ENCODE measurements around the gene HES7. TPM values are rescaled to one million over a fixed set of nuclear protein-coding genes. Genes with fewer than 3 reads are reported as not detected.

HES7 gene
- total and polyA plus RNA-seq, 4 donors: not detected

- H3K4me3 ChIP-seq (ENCODE audit: low read depth in 1 of 3, low read length in 3 of 3): no peak overlapping the region
- H3K9ac ChIP-seq (ENCODE audit: low read depth in 1 of 2, low read length in 2 of 2): no peak overlapping the region
- WGBS: 38% methylated on average over 18 of the region's 18 CpGs
- H3K4me1 ChIP-seq (ENCODE audit: control insufficient read depth in 4 of 4, insufficient read depth in 4 of 4, low read length in 3 of 4): peaks cover 11 to 36% (median 33%) of the 10 kb centered on the region in 4 donors
- peaks cover 0 to 23% (median 4%) of the 10 kb centered on the region in 4 donors for H3K27me3 ChIP-seq (ENCODE audit: control insufficient read depth in 4 of 4, insufficient read depth in 4 of 4, low read length in 3 of 4)
- no peak for DNase-seq (ENCODE audit: low spot score)
- TF ChIP-seq FOXA1 (IDR thresholded peaks at IDR 0.05) (no peak), JUND (IDR thresholded peaks at IDR 0.05) (no peak), NR2F2 (IDR thresholded peaks at IDR 0.05) (no peak), ZBTB33 (IDR thresholded peaks at IDR 0.05) (no peak), HNF4A (conservative IDR thresholded peaks at IDR 0.05) (no peak), EGR1 (IDR thresholded peaks at IDR 0.05; ENCODE audit: low read depth in 2 of 2) (no peak)
- no peaks in the 10 kb centered on the region for H3K9me3 ChIP-seq (ENCODE audit: control insufficient read depth in 4 of 4, low read length in 3 of 4)
- no peaks in the 10 kb centered on the region for H3K36me3 ChIP-seq (ENCODE audit: control insufficient read depth in 4 of 4, insufficient read depth in 3 of 4, low read depth in 1 of 4, low read length in 3 of 4)
- no peak overlapping the region for H3K27ac ChIP-seq (ENCODE audit: low read depth in 1 of 2, low read length in 2 of 2)
These were observed 7.1 kb downstream of the HES7 start for GRCh38 chr17:8116776-8117175.

- Histone ChIP-seq H3K27me3 (ENCODE audit: control insufficient read depth in 4 of 4, insufficient read depth in 4 of 4, low read length in 3 of 4) (peaks cover 2 to 16% (median 7%) of the 10 kb centered on the region in 4 donors), H3K4me1 (ENCODE audit: control insufficient read depth in 4 of 4, insufficient read depth in 4 of 4, low read length in 3 of 4) (peaks cover 3 to 8% (median 5%) of the 10 kb centered on the region in 4 donors), H3K9ac (ENCODE audit: low read depth in 1 of 2, low read length in 2 of 2) (no peak overlapping the region), H3K27ac (ENCODE audit: low read depth in 1 of 2, low read length in 2 of 2) (no peak overlapping the region), H3K36me3 (ENCODE audit: control insufficient read depth in 4 of 4, insufficient read depth in 3 of 4, low read depth in 1 of 4, low read length in 3 of 4) (no peaks in the 10 kb centered on the region), H3K4me3 (ENCODE audit: low read depth in 1 of 3, low read length in 3 of 3) (no peak overlapping the region), H3K9me3 (ENCODE audit: control insufficient read depth in 4 of 4, low read length in 3 of 4) (no peaks in the 10 kb centered on the region)
- 93% methylated on average over 6 of the region's 6 CpGs for WGBS
- DNase-seq (ENCODE audit: low spot score): no peak
- TF ChIP-seq GABPA (IDR thresholded peaks at IDR 0.05 in 1 of 2, conservative IDR thresholded peaks at IDR 0.05 in 1 of 2) (no peak), FOXA2 (IDR thresholded peaks at IDR 0.05) (no peak), FOXA1 (IDR thresholded peaks at IDR 0.05) (no peak), SP1 (IDR thresholded peaks at IDR 0.05) (no peak), NR2F2 (IDR thresholded peaks at IDR 0.05) (no peak)
These were observed 13.0 kb downstream of the HES7 start for GRCh38 chr17:8110907-8111306.

GRCh38 chr17:8110456-8110804 is 13.5 kb downstream of the HES7 start:
- Histone ChIP-seq H3K36me3 (ENCODE audit: control insufficient read depth in 4 of 4, insufficient read depth in 3 of 4, low read depth in 1 of 4, low read length in 3 of 4) (no peaks in the 10 kb centered on the region), H3K9me3 (ENCODE audit: control insufficient read depth in 4 of 4, low read length in 3 of 4) (no peaks in the 10 kb centered on the region), H3K27ac (ENCODE audit: low read depth in 1 of 2, low read length in 2 of 2) (no peak overlapping the region), H3K27me3 (ENCODE audit: control insufficient read depth in 4 of 4, insufficient read depth in 4 of 4, low read length in 3 of 4) (peaks cover 2 to 12% (median 6%) of the 10 kb centered on the region in 4 donors), H3K9ac (ENCODE audit: low read depth in 1 of 2, low read length in 2 of 2) (no peak overlapping the region), H3K4me1 (ENCODE audit: control insufficient read depth in 4 of 4, insufficient read depth in 4 of 4, low read length in 3 of 4) (peaks cover 3 to 8% (median 5%) of the 10 kb centered on the region in 4 donors), H3K4me3 (ENCODE audit: low read depth in 1 of 3, low read length in 3 of 3) (no peak overlapping the region)
- DNase-seq (ENCODE audit: low spot score): no peak
- 24% methylated on average over 10 of the region's 10 CpGs for WGBS
- no peak for TF ChIP-seq GABPA (IDR thresholded peaks at IDR 0.05 in 1 of 2, conservative IDR thresholded peaks at IDR 0.05 in 1 of 2)
- TF ChIP-seq FOXA1 (IDR thresholded peaks at IDR 0.05): no peak
- no peak for TF ChIP-seq RXRA (IDR thresholded peaks at IDR 0.05)
- TF ChIP-seq HNF4A (conservative IDR thresholded peaks at IDR 0.05): no peak
- TF ChIP-seq EGR1 (IDR thresholded peaks at IDR 0.05; ENCODE audit: low read depth in 2 of 2): no peak
- no peak for TF ChIP-seq YY1 (IDR thresholded peaks at IDR 0.05)
- TF ChIP-seq JUND (IDR thresholded peaks at IDR 0.05): no peak
- no peak for TF ChIP-seq TAF1 (conservative IDR thresholded peaks at IDR 0.05)
- TF ChIP-seq FOXA2 (IDR thresholded peaks at IDR 0.05): no peak
- no peak for TF ChIP-seq ATF3 (IDR thresholded peaks at IDR 0.05)
- no peak for TF ChIP-seq NR2F2 (IDR thresholded peaks at IDR 0.05)
- TF ChIP-seq RAD21 (IDR thresholded peaks at IDR 0.05): no peak
- no peak for TF ChIP-seq CTCF (IDR thresholded peaks at IDR 0.05; ENCODE audit: low read depth, low read length, missing input control)
- no peak for TF ChIP-seq HNF4G (IDR thresholded peaks at IDR 0.05)
- TF ChIP-seq SP1 (IDR thresholded peaks at IDR 0.05): no peak
